Lower lobe of right lung (tissue), 2 donors: Measurements from ENCODE around the gene CES3. TPM values are rescaled to one million over a fixed set of nuclear protein-coding genes. Genes with fewer than 3 reads are reported as not detected.
"Not testable (repeated sequence)": the region's sequence is repeated elsewhere in the genome, so short reads cannot be mapped to it uniquely, and the experiment has no call there.

ENCODE experiments used
- ATAC-seq, 2 donors: fragments of 200-7000 bp; cut with Tn5 transposase; one replicate each; pipeline ENCODE4 v1.9.1; 2020 to 2022; ENCODE audit warnings: mild to moderate bottlenecking in 2 of 2, moderate library complexity in 2 of 2
- DNase-seq: peaks from one replicate; pipeline ENCODE4 v3.0.0-alpha.2; 2020
- H3K27ac ChIP-seq: fragments of 200-600 bp; one replicate; pipeline ENCODE4 v1.8.0; 2022
- H3K27me3 ChIP-seq: fragments of 200-600 bp; one replicate; pipeline ENCODE4 v1.8.0; 2022; ENCODE audit warnings: low read depth
- H3K36me3 ChIP-seq: fragments of 200-600 bp; one replicate; pipeline ENCODE4 v1.8.0; 2022; ENCODE audit warnings: mild to moderate bottlenecking
- H3K4me1 ChIP-seq: fragments of 200-600 bp; one replicate; pipeline ENCODE4 v1.8.0; 2022
- H3K4me3 ChIP-seq: fragments of 200-600 bp; one replicate; pipeline ENCODE4 v1.8.0; 2022; ENCODE audit warnings: mild to moderate bottlenecking
- H3K9me3 ChIP-seq: fragments of 200-600 bp; one replicate; pipeline ENCODE4 v1.8.0; 2022
- intact Hi-C: fragments of 100-400 bp; cut with DNase I; formaldehyde crosslinking; loops from one replicate; pipeline ENCODE4 v1.11.0; 2022
- total RNA-seq: library from RNA; stranded (reverse); fragmentation: NEBNext Ultra II Directional; extraction: Animal tissue kit (Norgen Biotek cat#: 25700); gene quantifications from one replicate; pipeline ENCODE4 v1.2.1, GENCODE V29; 2021
- TF ChIP-seq, protein P1 (sequence below): fragments of 200-600 bp; IDR thresholded peaks from one replicate; pipeline ENCODE4 v1.8.0; 2022; ENCODE audit warnings: antibody characterized with exemption, mild to moderate bottlenecking
- donor health status: DM: no; HTN: yes; CAD: no; lungs with severe emphysema.

CES3 gene
- total RNA-seq, 1 donor from 2014 or later, result 2.5 TPM

DNA sequence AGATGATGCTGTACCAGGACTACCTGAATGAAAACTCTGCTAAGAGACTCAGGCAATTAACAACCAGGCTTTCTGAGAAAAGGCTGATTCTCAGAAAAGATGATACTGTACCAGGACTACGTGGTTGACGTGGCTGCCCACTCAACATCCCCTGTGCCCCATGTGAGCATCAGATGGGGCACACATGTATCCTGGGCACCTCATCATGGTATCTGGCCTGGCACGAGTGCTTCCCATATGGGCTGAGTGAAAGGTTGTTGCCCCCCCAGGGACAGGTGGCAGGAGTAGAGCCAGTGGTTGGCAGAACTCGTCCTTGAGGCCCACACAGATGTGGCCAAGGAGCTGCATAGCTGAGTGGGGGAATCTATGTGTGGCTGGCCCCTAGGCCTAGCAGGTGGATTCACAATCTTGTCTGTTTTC lies 23.8 kb downstream of the CES3 start:
- TF ChIP-seq, protein P1, sequence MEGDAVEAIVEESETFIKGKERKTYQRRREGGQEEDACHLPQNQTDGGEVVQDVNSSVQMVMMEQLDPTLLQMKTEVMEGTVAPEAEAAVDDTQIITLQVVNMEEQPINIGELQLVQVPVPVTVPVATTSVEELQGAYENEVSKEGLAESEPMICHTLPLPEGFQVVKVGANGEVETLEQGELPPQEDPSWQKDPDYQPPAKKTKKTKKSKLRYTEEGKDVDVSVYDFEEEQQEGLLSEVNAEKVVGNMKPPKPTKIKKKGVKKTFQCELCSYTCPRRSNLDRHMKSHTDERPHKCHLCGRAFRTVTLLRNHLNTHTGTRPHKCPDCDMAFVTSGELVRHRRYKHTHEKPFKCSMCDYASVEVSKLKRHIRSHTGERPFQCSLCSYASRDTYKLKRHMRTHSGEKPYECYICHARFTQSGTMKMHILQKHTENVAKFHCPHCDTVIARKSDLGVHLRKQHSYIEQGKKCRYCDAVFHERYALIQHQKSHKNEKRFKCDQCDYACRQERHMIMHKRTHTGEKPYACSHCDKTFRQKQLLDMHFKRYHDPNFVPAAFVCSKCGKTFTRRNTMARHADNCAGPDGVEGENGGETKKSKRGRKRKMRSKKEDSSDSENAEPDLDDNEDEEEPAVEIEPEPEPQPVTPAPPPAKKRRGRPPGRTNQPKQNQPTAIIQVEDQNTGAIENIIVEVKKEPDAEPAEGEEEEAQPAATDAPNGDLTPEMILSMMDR, result no peak
- intact Hi-C loops, result no loop called here
- Histone ChIP-seq H3K27me3 (no peaks in the 10 kb centered on the region), H3K36me3 (no peaks in the 10 kb centered on the region), H3K4me1 (no peaks in the 10 kb centered on the region), H3K9me3 (no peaks in the 10 kb centered on the region), H3K27ac (no peak overlapping the region), H3K4me3 (no peak overlapping the region)
- peak in 1 of 2 donors; percentile 24 for ATAC-seq
- no peak for DNase-seq

DNA sequence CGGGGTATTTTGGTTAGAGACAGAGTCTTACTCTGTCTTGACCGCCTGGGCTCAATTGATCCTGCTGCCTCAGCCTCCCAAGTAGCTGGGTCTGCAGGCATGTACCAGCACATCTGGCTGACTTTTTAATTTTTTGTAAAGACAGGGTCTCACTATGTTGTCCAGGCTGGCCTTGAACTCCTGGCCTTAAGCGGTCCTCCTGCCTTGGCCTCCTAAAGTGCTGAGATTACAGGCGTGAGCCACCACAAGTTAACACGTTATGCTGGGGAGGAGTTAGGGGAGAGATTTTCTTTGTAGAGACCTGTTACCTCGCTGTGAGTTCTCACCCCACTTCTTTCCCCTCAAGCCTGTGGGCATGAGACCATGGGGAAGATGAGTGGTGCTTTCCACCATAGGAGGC lies 25.5 kb downstream of the CES3 start:
- intact Hi-C loops, result no loop called here
- TF ChIP-seq, protein P1, result no peak
- H3K27ac ChIP-seq, result no peak overlapping the region
- H3K9me3 ChIP-seq, result no peaks in the 10 kb centered on the region
- H3K4me3 ChIP-seq, result no peak overlapping the region
- H3K27me3 ChIP-seq, result no peaks in the 10 kb centered on the region
- no peaks in the 10 kb centered on the region for H3K4me1 ChIP-seq
- DNase-seq, result no peak
- no peaks in the 10 kb centered on the region for H3K36me3 ChIP-seq
- no peak for ATAC-seq

DNA sequence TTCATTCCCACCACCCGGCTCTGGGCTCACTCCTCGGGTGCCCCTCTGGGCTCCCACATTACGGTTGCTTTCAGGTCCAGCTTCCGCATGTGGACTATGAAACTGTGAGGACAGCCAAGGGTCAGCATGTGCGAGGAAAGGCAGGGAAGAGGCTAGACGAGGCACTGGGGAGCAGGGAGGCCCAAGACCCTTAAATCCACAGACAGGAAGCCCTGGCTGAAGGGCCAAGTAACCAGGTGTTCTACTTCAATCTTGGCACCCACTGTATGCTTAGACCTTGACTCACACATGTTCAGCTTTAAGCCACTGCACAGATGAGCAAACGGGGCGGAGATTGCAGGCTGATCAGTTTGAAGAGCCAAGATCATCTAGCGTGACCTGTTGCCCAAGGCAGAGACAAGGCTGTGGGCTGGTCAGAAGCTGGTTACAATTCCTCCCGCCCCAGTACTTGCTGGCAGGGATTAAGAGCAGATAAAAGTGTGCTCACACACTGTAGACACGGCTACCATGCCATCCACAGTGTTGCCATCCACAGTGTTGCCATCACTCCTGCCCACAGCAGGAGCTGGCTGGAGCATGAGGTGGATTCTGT lies 27.2 kb downstream of the CES3 start, which contains the start of gene CES4A:
Gene CES4A, plus strand, starts transcription at position 393 of the 592 bp plus-strand sequence. Its CDS starts 184 bp downstream, at position 577.
- H3K9me3 ChIP-seq, result no peaks in the 10 kb centered on the region
- TF ChIP-seq, protein P1, result no peak
- DNase-seq, result no peak
- no peaks in the 10 kb centered on the region for H3K27me3 ChIP-seq
- intact Hi-C loops, result no loop called here
- no peak within 1 kb of the TSS for H3K4me3 ChIP-seq
- peak; percentile 24 to 48 for ATAC-seq
- no peaks in the 10 kb centered on the region for H3K4me1 ChIP-seq
- no peaks in the 10 kb centered on the region for H3K36me3 ChIP-seq
- no peak within 1 kb of the TSS for H3K27ac ChIP-seq

DNA sequence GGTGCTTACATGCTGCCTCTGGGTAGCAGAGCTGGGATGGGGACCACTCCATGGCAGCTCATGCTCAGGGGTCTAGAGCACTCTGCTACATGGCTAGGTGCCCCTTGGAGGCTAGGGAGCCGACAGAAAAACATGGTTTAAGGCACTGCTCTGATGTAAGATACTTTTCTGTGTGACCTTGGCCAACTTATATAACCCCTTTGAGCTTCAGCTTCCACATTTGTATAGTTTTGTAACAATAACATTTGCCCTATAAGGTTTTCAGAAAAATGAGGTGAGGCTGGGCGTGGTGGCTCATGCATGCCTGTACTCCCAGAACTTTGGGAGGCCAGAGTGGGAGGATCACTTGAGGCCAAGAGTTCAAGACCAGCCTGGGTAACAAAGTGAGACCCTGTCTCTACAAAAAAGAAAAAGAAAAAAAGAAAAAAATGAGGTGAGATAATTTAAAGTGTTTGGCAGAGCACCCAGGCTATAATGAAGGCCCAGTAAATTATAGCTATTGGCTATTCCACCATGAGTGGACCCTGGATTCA lies 30.5 kb downstream of the CES3 start:
- no peak overlapping the region for H3K4me3 ChIP-seq
- TF ChIP-seq, protein P1, result no peak
- no peaks in the 10 kb centered on the region for H3K36me3 ChIP-seq
- peaks cover 8% of the 10 kb centered on the region for H3K4me1 ChIP-seq
- DNase-seq (no peak), ATAC-seq (no peak)
- no peak overlapping the region for H3K27ac ChIP-seq
- H3K27me3 ChIP-seq, result no peaks in the 10 kb centered on the region
- intact Hi-C loops, result no loop called here
- no peaks in the 10 kb centered on the region for H3K9me3 ChIP-seq

DNA sequence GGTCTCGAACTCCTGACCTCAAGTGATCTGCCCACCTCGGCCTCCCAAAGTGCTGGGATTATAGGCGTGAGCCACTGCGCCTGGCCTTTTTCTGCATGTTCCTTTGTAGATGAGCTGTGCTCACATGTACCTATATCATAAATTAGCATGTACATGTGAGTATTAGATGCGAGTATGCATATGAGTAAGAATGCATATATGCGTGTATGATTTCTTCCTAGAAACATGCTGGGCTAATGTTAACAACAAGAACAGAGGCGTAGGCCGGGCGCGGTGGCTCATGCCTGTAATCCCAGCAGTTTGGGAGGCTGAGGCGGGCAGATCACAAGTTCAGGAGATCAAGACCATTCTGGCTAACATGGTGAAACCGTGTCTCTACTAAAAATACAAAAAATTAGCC lies 32.5 kb downstream of the CES3 start:
- H3K36me3 ChIP-seq, H3K4me3 ChIP-seq, ATAC-seq, DNase-seq, H3K9me3 ChIP-seq, intact Hi-C loops, H3K27me3 ChIP-seq, H3K27ac ChIP-seq: not testable (repeated sequence)
- H3K4me1 ChIP-seq, result peaks cover 17% of the 10 kb centered on the region

DNA sequence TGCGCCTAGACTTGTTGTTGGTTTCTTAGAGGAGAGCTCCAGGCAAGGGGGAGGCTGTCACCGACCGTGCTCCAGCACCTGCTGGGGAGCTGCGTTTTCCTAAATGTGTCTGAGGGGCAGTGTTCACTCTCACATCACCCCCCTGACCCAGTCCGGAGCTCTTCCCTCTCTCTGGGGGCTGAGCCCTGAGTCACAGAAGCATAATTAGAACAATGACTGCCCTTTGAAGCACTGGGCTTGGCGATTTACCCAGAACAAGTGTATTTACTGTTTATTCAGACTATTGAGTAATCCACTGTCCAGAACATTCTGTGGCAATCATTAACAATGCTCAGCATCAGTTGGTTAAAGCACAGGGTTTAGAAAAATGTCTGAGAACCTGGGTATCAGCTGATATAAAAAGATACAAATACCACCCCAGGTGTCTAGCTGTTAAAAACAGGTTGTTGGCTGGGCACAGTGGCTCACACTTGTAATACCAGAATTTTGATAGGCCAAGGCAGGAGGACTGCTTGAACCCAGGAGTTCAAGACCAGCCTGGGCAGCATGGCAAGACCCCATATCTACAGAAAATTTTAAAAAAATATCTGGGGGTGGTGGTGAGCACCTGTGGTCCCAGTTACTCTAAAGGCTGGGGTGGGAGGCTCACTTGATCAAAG lies 35.4 kb downstream of the CES3 start:
- DNase-seq, result no peak
- intact Hi-C loops, result no loop called here

More for the DNA sequence above, 35.4 kb downstream of the CES3 start:
- H3K36me3 ChIP-seq, result no peaks in the 10 kb centered on the region
- H3K4me3 ChIP-seq, result no peak overlapping the region
- TF ChIP-seq, protein P1, result no peak
- no peaks in the 10 kb centered on the region for H3K27me3 ChIP-seq
- H3K9me3 ChIP-seq, result no peaks in the 10 kb centered on the region
- ATAC-seq, result peak; percentile 80 to 87
- H3K4me1 ChIP-seq, result peaks cover 21% of the 10 kb centered on the region
- H3K27ac ChIP-seq, result peak overlapping the region; percentile 66
